GM12878 (cell line): Measurements from ENCODE around the gene EFHD1. TPM values are rescaled to one million over a fixed set of nuclear protein-coding genes. Genes with fewer than 3 reads are reported as not detected.

Source experiments
- ATAC-seq: fragments of 200-7000 bp; cut with Tn5 transposase; 3 replicates; pipeline ENCODE4 v1.9.1; 2020; ENCODE audit warnings: mild to moderate bottlenecking, moderate library complexity
- BruUV-seq: library from RNA; stranded (reverse); fragments of 400-500 nt; replicated peaks from 2 replicates; lab custom pipeline; 2021; lab: Mats Ljungman, UMichigan
- CTCF ChIA-PET: fragments of 300-600 bp; sonication (Branson Sonifier 250); formaldehyde crosslinking; extraction: SDS; loops from one replicate; lab custom pipeline; 2021; ENCODE audit warnings: inconsistent platforms; lab: Yijun Ruan, JAX
- POLR2A ChIA-PET: fragments of 350-600 bp; formaldehyde crosslinking; extraction: SDS; loops from one replicate; lab custom pipeline; 2021; ENCODE audit warnings: inconsistent platforms; lab: Charles Lee
- RAD21 ChIA-PET: fragments of 300-600 bp; sonication (Branson Sonifier 250); formaldehyde crosslinking; loops from one replicate; lab custom pipeline; 2023; ENCODE audit warnings: antibody characterized with exemption; ENCODE audit not compliant: unreplicated experiment; lab: Charles Lee
- SMC1A ChIA-PET: fragments of 300-600 bp; sonication (Branson Sonifier 250); formaldehyde crosslinking; loops from one replicate; lab custom pipeline; 2023; ENCODE audit not compliant: unreplicated experiment, uncharacterized antibody; lab: Charles Lee
- DNase-seq: peaks from one replicate; pipeline ENCODE4 v3.0.0-alpha.2; 2011; ENCODE audit warnings: low read depth, low spot score
- FAIRE-seq: peaks from 3 replicates; lab custom pipeline; 2011; peaks lifted over from hg19 to GRCh38; lab: Jason Lieb, UNC
- H2AFZ ChIP-seq: 2 replicates; pipeline ENCODE4 v1.6.0; 2011; ENCODE audit warnings: low read depth, low read length, control low read depth; ENCODE audit not compliant: control insufficient read depth
- H3K27ac ChIP-seq: 2 replicates; pipeline ENCODE4 v1.5.1; 2011; ENCODE audit warnings: control low read depth; ENCODE audit not compliant: control insufficient read depth, insufficient read depth
- H3K27me3 ChIP-seq, 2 experiments: replicated peaks in 1 of 2; 2 replicates each; pipeline versions ENCODE4 v1.6.0 to v1.6.1; 2011; ENCODE audit warnings: low read length in 1 of 2; ENCODE audit not compliant: control insufficient read depth in 2 of 2, insufficient read depth in 2 of 2
- H3K36me3 ChIP-seq, 2 experiments: 2 replicates each; pipeline ENCODE4 v1.5.1; 2011; ENCODE audit warnings: low read length in 1 of 2; ENCODE audit not compliant: control insufficient read depth in 2 of 2, insufficient read depth in 2 of 2
- H3K4me1 ChIP-seq: 2 replicates; pipeline ENCODE4 v1.6.1; 2011; ENCODE audit warnings: mild to moderate bottlenecking, low read length, moderate library complexity, mixed read lengths; ENCODE audit not compliant: control insufficient read depth, insufficient read depth
- H3K4me2 ChIP-seq: 2 replicates; pipeline ENCODE4 v1.6.0; 2011; ENCODE audit warnings: control low read depth; ENCODE audit not compliant: control insufficient read depth, insufficient read depth
- H3K4me3 ChIP-seq: fragments of 200-600 bp; sonication (generic); 2 replicates; pipeline ENCODE4 v1.5.1; 2016
- H3K79me2 ChIP-seq: 2 replicates; pipeline ENCODE4 v1.6.0; 2011; ENCODE audit warnings: low read length; ENCODE audit not compliant: control insufficient read depth, insufficient read depth
- H3K9ac ChIP-seq: 2 replicates; pipeline ENCODE4 v1.8.0; 2011; ENCODE audit warnings: low read length, control low read depth, mixed read lengths; ENCODE audit not compliant: control insufficient read depth, insufficient read depth
- H3K9me3 ChIP-seq: replicated peaks from 3 replicates; pipeline ENCODE4 v1.5.1; 2011; ENCODE audit warnings: mild to moderate bottlenecking, low read length; ENCODE audit not compliant: control insufficient read depth, insufficient read depth
- H4K20me1 ChIP-seq: 2 replicates; pipeline ENCODE4 v1.6.0; 2011; ENCODE audit not compliant: control insufficient read depth, insufficient read depth
- BCLAF1 ChIP-seq: fragments of 450-650 bp; IDR thresholded peaks from 2 replicates; pipeline ENCODE4 v1.6.1; 2017; ENCODE audit warnings: antibody characterized with exemption, mild to moderate bottlenecking, moderate library complexity
- CHD1 ChIP-seq: IDR thresholded peaks from 2 replicates; pipeline ENCODE4 v1.6.1; 2012; ENCODE audit warnings: low read depth, low read length, improper control_type of control experiment
- PKNOX1 ChIP-seq: fragments of 450-650 bp; IDR thresholded peaks from 2 replicates; pipeline ENCODE4 v1.6.1; 2016; ENCODE audit warnings: mild to moderate bottlenecking
- REST ChIP-seq: IDR thresholded peaks from 2 replicates; pipeline ENCODE4 v1.6.1; 2012; ENCODE audit warnings: mild to moderate bottlenecking, low read depth, low read length
- SKIL ChIP-seq: fragments of 450-650 bp; IDR thresholded peaks from 2 replicates; pipeline ENCODE4 v1.6.1; 2017; ENCODE audit warnings: mild to moderate bottlenecking, low read depth, inconsistent platforms; ENCODE audit not compliant: poor library complexity, severe bottlenecking
- SREBF2 ChIP-seq: IDR thresholded peaks from 2 replicates; pipeline ENCODE4 v1.6.1; 2012; ENCODE audit warnings: mild to moderate bottlenecking, low read length
- ZBTB33 ChIP-seq: fragments of 450-650 bp; IDR thresholded peaks from 2 replicates; pipeline ENCODE4 v1.6.1; 2017; ENCODE audit warnings: mild to moderate bottlenecking
- ZNF274 ChIP-seq: IDR thresholded peaks from one replicate; pipeline ENCODE4 v1.8.0; 2011; ENCODE audit not compliant: insufficient read length, insufficient read depth
- WGBS: methylation state at CpG from one replicate; pipeline ENCODE4 v1.1.6; 2016; ENCODE audit warnings: low lambda C conversion rate; ENCODE audit not compliant: insufficient replicate concordance, insufficient coverage; ENCODE audit errors: missing lambda C conversion rate; 5-methylcytosine and 5-hydroxymethylcytosine counted together
- in situ Hi-C: fragments of 300-500 bp; cut with MboI; formaldehyde crosslinking; loops from 9 replicates; pipeline ENCODE4 v1.14.3; 2018; ENCODE audit warnings: mixed read lengths
- intact Hi-C: fragments of 100-400 bp; cut with micrococcal nuclease; formaldehyde crosslinking; loops from one replicate; pipeline ENCODE4 v1.14.2; 2022; ENCODE audit not compliant: unreplicated experiment
- polyA plus RNA-seq, 11 experiments: library from polyadenylated mRNA; depleted of rRNA in 4 of 11; unstranded in 6 of 11; stranded (reverse) in 5 of 11; fragments of >200 nt; fragmentation: Nextera tagmentation in 4 of 11; fragmentation: Illumina TruSeq in 1 of 11; extraction: Ambion mirVana in 4 of 11; extraction: Trizol in 1 of 11; gene quantifications; 1 replicate in 1 of 11; 2 replicates in 10 of 11; pipeline versions ENCODE4 v1.2.1 to v1.2.3, GENCODE V29; 2011 to 2016; ENCODE audit warnings: inconsistent platforms in 2 of 11, missing spikeins in 2 of 11, low read depth in 1 of 11
- total RNA-seq, 4 experiments: library from RNA; depleted of rRNA in 3 of 4; stranded (reverse); fragments of >200 nt in 3 of 4; fragmentation: Illumina TruSeq in 1 of 4; extraction: Trizol in 1 of 4; gene quantifications; 2 replicates each; pipeline versions ENCODE4 v1.2.1 to v1.2.3, GENCODE V29; 2013 to 2021

The EFHD1 gene
- total and polyA plus RNA-seq, 10 of the 15 experiments (the other 5 are each of a cell fraction or from before 2014, with no cell fraction given) = 0.07 TPM; not detected in 9

GRCh38 chr2:232680006-232680405 lies 46.6 kb downstream of the EFHD1 start (continued):
- TF ChIP-seq BCLAF1 = no peak

GRCh38 chr2:232681527-232681926 lies 48.1 kb downstream of the EFHD1 start:
- H3K9ac ChIP-seq = no peak overlapping the region
- ChIA-PET CTCF (no interaction called here), POLR2A (no interaction called here), SMC1A (no interaction called here), RAD21 (no interaction called here)
- peaks cover 0 to 2% of the 10 kb centered on the region in 2 experiments; a peak in 3 of 4 replicates for H3K27me3 ChIP-seq
- DNase-seq (no peak), FAIRE-seq (no peak), ATAC-seq (no peak)
- 61% methylated on average over 10 of the region's 10 CpGs for WGBS
- intact Hi-C loops = no loop called here
- no peaks in the 10 kb centered on the region for H3K4me1 ChIP-seq
- H3K27ac ChIP-seq = no peak overlapping the region
- no peaks in the 10 kb centered on the region for H3K9me3 ChIP-seq
- H2AFZ ChIP-seq = no peak overlapping the region
- in situ Hi-C loops = no loop called here
- H3K4me2 ChIP-seq = no peak overlapping the region
- no peaks in the 10 kb centered on the region for H3K36me3 ChIP-seq
- H4K20me1 ChIP-seq = no peaks in the 10 kb centered on the region
- H3K4me3 ChIP-seq = no peak overlapping the region
- H3K79me2 ChIP-seq = no peaks in the 10 kb centered on the region
- BruUV-seq = no TSS peak
- TF ChIP-seq PKNOX1 (no peak), REST (no peak), SKIL (no peak), ZBTB33 (no peak), ZNF274 (no peak), SREBF2 (no peak), CHD1 (no peak)
